Activated CD4-positive, alpha-beta T cell treated with anti-CD3 and anti-CD28 coated beads for 24 hours (primary cell): Measurements from ENCODE around the gene RTTN.

ENCODE experiments used
- DNase-seq, 2 donors: peaks; one replicate each; pipeline ENCODE4 v3.0.0-alpha.2; 2020; ENCODE audit warnings: low read depth in 2 of 2

The RTTN gene

GRCh38 chr18:70025580-70025979 is 179.9 kb downstream of the RTTN start:
- no peak for DNase-seq

GRCh38 chr18:70024829-70025228 is 180.7 kb downstream of the RTTN start:
- no peak for DNase-seq

- no peak for DNase-seq
Measured at GRCh38 chr18:70024093-70024492, 181.4 kb downstream of the RTTN start.

GRCh38 chr18:70022636-70023035 is 182.9 kb downstream of the RTTN start:
- no peak for DNase-seq

DNA sequence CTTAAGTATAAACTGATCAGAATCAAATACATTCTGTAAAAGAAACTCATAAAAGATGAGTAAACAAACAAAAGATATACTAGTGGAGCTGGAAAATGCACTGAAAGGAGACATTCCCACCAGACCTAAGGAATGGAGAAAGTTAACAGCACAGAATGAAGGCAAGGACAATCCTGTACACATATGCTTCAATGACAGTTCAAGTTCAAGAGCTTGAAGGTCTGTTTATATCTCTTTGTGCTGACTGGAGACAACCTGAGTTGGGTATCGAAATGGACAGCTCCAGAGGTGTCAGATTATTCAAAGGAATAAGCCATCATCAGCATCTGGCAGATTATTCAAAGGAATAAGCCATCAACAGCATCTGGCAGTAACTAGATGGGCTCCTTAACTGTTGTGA is 184.0 kb downstream of the RTTN start:
- no peak for DNase-seq

GRCh38 chr18:70021043-70021442 is 184.4 kb downstream of the RTTN start:
- no peak for DNase-seq

GRCh38 chr18:70019991-70020390 is 185.5 kb downstream of the RTTN start:
- DNase-seq = no peak

DNA sequence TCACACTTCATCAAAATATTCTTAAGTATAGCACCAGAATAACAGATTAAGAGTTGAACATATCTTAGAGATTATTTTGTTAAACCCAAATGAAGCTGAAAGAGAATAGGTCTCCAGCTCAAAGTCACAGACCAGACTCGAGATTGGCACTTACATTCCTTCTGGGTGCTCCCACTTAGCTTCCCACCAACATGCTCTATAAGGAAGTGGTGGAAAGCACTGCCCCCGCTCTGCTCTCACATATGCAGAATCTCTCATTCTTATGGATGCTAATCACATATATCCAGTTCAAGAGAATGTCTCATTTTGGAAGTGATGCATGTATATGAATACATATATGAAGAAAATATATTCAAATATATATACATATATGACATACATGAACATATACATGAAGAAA is 186.4 kb downstream of the RTTN start:
- no peak for DNase-seq

DNA sequence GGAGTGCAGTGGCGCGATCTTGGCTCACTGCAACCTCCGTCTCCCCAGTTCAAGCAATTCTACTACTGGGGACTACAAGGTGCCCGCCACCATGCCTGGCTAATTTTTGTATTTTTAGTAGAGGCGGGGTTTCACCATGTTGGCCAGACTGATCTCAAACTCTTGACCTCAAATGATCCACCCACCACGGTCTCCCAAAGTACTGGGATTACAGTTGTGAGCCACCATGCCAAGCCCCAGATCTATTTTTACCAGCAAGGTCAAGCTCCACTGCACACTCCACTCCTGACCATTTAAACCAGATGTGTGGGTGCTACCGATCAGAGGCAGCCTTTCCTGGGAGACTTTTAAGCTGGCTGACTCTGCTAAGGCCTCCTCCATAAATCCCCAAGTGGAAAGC is 190.4 kb downstream of the RTTN start:
- no peak for DNase-seq

DNA sequence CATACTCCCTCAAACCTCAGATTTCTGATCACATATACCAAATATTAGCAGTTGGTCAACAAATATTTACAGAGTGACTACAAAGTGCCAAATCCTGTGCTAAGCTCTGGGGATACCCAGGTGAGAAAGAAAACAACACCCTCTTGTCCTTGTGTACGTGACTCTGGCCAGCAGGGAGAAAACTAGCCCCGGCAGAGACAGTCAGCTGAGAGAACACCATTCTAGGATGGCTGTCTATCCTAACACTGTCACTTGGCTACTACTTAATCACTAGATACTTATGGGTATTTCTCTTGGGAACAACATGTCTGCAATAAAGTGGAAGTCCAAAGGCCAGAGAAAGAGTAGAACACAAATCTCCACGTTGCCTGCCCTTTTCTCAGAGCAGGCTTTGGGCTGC is 199.9 kb downstream of the RTTN start:
- no peak for DNase-seq

GRCh38 chr18:70004696-70005095 is 200.8 kb downstream of the RTTN start:
- no peak for DNase-seq

DNA sequence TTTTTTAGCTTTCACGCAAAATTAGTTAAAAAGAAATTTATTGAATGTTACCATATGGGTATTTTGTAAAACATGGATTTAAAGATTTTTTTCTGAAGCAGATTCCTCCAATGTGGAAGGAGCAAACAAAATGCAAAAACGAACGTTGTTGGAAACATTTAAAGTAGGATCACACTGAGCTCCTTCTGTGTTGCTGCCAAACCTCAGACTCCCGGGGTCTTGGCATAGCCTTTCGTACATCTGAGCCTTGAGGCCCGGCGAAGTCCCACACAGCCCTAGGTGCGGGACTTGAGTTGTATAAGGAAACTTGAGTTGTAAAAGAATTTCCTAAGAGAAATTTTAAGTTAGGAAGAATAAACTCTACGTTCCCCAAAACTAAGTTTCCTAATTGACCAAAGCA is 205.8 kb downstream of the RTTN start:
- DNase-seq = no peak

DNA sequence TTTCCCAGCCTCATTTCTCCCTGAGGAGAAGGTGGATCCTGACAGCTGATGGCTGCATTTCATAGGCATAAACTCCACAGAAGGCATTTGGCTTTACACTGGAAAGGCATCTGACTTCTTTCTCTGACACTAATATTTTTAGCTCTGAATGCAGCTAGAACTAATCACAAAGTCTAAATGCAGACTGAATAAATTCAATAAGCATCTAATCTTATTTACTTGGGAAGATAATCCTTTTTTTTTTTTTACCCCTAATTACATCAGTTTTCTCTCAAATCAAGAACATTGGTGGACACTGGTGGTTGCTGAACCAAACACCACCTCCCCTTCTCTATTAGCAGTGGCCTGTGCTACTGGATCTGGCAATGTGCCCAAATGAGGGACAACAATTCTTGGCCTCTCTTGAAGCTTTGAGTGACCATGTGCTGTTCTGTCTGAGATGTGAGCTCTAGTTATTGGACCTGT is 206.9 kb downstream of the RTTN start:
- DNase-seq = no peak

DNA sequence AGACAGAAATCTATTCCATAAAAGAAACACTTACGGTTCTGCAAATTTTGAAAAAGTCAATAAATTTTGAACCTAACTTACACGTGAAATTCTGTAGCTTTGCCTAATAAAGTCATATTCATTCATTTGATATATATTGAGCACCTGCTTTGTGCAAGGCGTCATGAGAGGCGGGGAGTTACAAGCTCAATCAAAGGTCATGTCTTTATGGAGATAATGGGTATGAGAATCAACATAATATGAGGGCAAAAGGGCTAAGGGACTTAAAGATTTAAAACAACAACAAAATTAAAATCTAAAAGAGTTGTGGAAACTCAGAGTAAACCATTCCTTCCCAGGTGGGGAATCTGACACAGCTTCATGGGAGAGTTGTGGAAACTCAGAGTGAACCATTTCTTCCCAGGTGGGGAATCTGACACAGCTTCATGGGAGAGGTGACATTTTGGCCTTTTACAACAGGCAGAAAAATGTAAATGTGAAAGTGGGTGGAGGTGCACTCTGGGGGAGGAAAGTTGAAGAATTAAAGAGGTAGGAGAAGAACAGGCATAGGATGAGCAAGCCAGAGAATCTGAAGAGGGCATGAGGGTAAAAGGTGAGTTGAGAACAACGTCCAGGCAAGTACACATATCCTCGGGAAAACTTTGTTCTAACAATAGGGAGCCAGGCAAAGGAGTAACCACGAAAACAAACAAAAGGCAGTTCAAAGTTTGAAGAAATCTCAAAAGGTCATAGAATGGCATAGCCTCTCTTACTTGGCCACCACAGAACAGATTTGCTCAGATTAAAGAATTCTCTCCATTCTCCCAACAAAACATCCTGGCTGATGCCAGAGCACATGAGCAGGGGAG is 208.3 kb downstream of the RTTN start:
- no peak for DNase-seq

GRCh38 chr18:69996417-69996816 is 209.1 kb downstream of the RTTN start:
- no peak for DNase-seq

- no peak for DNase-seq
Measured at GRCh38 chr18:69995774-69996173, 209.7 kb downstream of the RTTN start.

- no peak for DNase-seq
Measured at GRCh38 chr18:69992776-69993175, 212.7 kb downstream of the RTTN start.

DNA sequence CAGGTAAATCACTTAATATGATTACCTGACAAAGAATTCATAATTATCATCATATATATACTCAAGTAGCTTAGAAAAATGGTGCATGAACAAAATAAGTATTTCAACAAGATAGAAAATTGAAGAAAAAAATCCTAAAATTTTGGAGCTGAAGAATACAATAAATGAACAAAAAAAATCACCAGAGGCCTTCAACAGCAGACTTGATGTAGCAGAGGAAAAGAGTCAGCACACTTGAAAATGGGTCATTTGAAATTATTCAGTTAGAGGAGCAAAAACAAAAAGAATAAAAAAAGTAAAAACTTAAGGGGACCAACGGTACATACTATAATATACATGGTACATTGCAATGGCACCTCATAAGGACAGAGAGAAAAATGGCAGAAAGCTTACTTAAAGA is 217.6 kb downstream of the RTTN start:
- DNase-seq = no peak

DNA sequence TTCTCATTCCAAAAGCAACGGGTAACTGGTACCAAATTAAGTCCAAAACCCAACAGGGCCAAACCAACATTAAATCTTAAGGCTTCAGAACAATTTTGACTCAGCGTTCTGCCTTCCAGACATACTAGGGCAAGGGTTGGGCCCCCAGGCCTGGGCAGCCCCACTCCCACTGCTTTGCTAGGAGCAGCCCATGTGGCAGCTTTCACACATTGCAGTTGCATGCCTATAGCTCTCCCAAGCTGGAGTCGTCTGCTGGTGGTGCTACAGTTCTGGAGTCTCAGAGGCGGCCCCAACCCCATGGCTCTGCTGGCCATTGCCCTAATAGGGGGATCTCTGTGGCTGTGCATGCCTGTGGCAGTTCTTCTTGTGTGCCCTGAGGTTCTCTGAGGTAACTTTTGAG is 220.2 kb downstream of the RTTN start:
- no peak for DNase-seq

GRCh38 chr18:69982417-69982816 is 223.1 kb downstream of the RTTN start:
- no peak for DNase-seq

GRCh38 chr18:69981948-69982347 is 223.5 kb downstream of the RTTN start:
- DNase-seq = no peak

GRCh38 chr18:69980982-69981804 is 224.3 kb downstream of the RTTN start:
- DNase-seq = no peak

GRCh38 chr18:69980509-69980908 is 225.0 kb downstream of the RTTN start:
- DNase-seq = no peak
